ENCODE data around the gene ARHGEF28.

ARHGEF28 gene

GRCh38 chr5:73727470-73727869 is 101.5 kb downstream of the ARHGEF28 start:
- no peak overlapping the region for H3K4me3 ChIP-seq (replicated peaks; ENCODE audit: insufficient read depth, low read length)
- TF ChIP-seq GABPA (IDR thresholded peaks at IDR 0.05; ENCODE audit: low read depth), result no peak
- no peak for TF ChIP-seq SPI1 (IDR thresholded peaks at IDR 0.05; ENCODE audit: borderline replicate concordance, low read depth)
- no peak for TF ChIP-seq CTCF (IDR thresholded peaks at IDR 0.05; ENCODE audit: insufficient read depth, low read length)
- no peak for TF ChIP-seq POLR2AphosphoS5 (IDR thresholded peaks at IDR 0.05; ENCODE audit: low read depth)
- no peak for TF ChIP-seq REST (IDR thresholded peaks at IDR 0.05; ENCODE audit: insufficient replicate concordance, low read depth)
- H3K27me3 ChIP-seq (ENCODE audit: insufficient read depth, poor library complexity, severe bottlenecking), result no peaks in the 10 kb centered on the region
- H3K27ac ChIP-seq (replicated peaks), result no peak overlapping the region
- no peak for DNase-seq (ENCODE audit: low read depth in 1 of 2, low spot score in 1 of 2)

- Histone ChIP-seq H3K27ac (replicated peaks) (no peak overlapping the region), H3K27me3 (ENCODE audit: insufficient read depth, poor library complexity, severe bottlenecking) (no peaks in the 10 kb centered on the region), H3K4me3 (replicated peaks; ENCODE audit: insufficient read depth, low read length) (no peak overlapping the region)
- TF ChIP-seq CTCF (IDR thresholded peaks at IDR 0.05; ENCODE audit: insufficient read depth, low read length), result no peak
- TF ChIP-seq GABPA (IDR thresholded peaks at IDR 0.05; ENCODE audit: low read depth), result no peak
- TF ChIP-seq SPI1 (IDR thresholded peaks at IDR 0.05; ENCODE audit: borderline replicate concordance, low read depth), result no peak
- TF ChIP-seq POLR2AphosphoS5 (IDR thresholded peaks at IDR 0.05; ENCODE audit: low read depth), result no peak
- no peak for TF ChIP-seq REST (IDR thresholded peaks at IDR 0.05; ENCODE audit: insufficient replicate concordance, low read depth)
- no peak for DNase-seq (ENCODE audit: low read depth in 1 of 2, low spot score in 1 of 2)
Measured at GRCh38 chr5:73728493-73729273, 102.7 kb downstream of the ARHGEF28 start.

- H3K4me3 ChIP-seq (replicated peaks; ENCODE audit: insufficient read depth, low read length), result no peak overlapping the region
- TF ChIP-seq CTCF (IDR thresholded peaks at IDR 0.05; ENCODE audit: insufficient read depth, low read length), result no peak
- TF ChIP-seq SPI1 (IDR thresholded peaks at IDR 0.05; ENCODE audit: borderline replicate concordance, low read depth), result no peak
- no peak for TF ChIP-seq POLR2AphosphoS5 (IDR thresholded peaks at IDR 0.05; ENCODE audit: low read depth)
- TF ChIP-seq GABPA (IDR thresholded peaks at IDR 0.05; ENCODE audit: low read depth), result no peak
- no peak for TF ChIP-seq REST (IDR thresholded peaks at IDR 0.05; ENCODE audit: insufficient replicate concordance, low read depth)
- no peaks in the 10 kb centered on the region for H3K27me3 ChIP-seq (ENCODE audit: insufficient read depth, poor library complexity, severe bottlenecking)
- DNase-seq (ENCODE audit: low read depth in 1 of 2, low spot score in 1 of 2), result no peak
- no peak overlapping the region for H3K27ac ChIP-seq (replicated peaks)
Measured at GRCh38 chr5:73729329-73729728, 103.3 kb downstream of the ARHGEF28 start.

Data from HL-60 (cell line).